NK-92 treated with Interleukin-12 subunit alpha and Interleukin-12 subunit beta, amount 100 ng/mL, for 24 hours (cell line): ENCODE data around the gene FCGBP.
"Not testable (repeated sequence)": the region's sequence is repeated elsewhere in the genome, so short reads cannot be mapped to it uniquely, and the experiment has no call there.

Experiments used
- DNase-seq: peaks from one replicate; lab custom pipeline; 2025; lab: John Stamatoyannopoulos, UW

Gene FCGBP

DNA sequence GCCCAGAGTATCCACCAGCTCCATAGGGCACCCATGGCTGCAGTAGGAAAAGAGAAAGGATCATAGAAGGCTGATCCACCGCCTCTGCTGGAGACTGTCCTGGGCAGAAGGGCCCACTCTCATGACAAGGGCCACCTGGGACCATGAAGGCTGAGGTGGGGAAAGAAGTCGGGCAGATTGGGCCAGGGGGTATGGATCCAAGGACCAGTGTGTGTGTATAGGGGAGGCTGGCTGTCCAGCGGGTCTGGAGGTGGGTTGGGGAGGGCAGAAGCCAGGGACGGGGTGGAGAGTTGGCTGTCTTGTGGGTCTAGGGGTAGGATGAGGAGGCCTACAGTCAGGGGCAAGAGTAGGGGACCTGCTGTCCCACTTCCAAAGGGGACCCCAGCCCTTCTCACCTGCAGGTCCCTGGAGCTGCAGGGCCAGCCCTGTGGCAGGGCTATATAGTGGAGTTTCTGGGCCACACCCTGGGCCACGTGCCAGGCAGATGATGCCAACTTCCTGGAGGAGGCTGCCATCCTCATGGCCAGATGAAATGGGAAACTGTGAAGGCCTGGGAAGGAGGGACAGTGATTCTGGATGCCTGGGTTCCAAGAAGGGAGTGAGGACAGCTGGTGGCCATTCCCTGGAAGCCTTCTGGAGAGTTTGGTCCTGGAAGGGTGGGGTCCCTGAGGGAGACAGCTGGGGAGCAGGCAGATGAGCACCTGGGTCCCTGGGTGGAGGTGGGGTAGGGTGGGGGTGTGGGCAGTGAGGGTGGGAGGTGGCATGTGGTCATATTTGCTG, at the start of gene FCGBP:
Gene FCGBP, minus strand, starts transcription at position 51 of the 780 bp plus-strand sequence.
- DNase-seq, result no peak

DNA sequence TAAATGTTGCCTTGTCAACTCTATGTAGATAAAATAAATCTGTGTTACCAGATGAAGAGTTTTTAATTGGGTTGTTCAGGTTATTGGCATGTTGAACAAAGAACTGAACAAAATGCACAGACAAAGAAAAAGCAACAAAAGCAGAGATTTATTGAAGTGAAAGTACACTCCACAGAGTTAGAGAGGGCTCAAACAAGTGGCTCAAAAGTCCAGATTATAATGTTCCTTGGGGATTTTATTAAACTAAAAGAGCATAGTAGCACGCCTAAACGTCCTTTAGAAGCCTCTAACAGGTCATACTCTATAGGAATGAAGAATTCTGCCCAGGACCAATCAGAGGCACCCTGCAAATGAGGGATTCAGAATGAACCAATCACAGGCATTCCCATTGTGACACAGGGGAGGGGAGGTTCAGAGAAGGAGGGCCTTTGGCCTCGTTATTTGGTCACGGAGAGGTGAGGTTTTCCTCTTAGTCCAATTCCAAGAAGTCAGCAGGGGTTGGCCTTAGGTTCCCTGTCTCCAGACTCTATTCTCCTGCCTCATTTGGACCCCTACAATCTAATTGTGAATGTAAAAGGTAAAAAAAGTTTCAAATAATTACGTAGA, 49.4 kb upstream of the FCGBP start:
- DNase-seq, result no peak

DNA sequence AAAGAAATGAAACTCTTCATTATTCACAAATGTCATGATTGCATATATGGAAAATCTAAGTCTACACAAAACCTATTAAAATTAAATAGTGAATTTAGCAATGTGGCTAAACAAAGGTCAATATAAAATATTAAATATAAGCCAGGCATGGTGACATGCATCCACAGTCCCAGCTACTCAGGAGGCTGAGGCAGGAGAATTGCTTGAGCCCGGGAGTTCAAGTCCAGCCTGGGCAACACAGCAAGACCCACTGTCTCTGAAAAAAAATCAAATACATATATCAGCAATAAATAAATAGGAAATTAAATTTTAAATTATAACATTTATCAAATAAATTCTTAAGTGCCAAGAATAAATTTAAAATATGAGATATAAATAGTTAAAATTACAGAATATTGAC, 48.4 kb upstream of the FCGBP start:
- no peak for DNase-seq

DNA sequence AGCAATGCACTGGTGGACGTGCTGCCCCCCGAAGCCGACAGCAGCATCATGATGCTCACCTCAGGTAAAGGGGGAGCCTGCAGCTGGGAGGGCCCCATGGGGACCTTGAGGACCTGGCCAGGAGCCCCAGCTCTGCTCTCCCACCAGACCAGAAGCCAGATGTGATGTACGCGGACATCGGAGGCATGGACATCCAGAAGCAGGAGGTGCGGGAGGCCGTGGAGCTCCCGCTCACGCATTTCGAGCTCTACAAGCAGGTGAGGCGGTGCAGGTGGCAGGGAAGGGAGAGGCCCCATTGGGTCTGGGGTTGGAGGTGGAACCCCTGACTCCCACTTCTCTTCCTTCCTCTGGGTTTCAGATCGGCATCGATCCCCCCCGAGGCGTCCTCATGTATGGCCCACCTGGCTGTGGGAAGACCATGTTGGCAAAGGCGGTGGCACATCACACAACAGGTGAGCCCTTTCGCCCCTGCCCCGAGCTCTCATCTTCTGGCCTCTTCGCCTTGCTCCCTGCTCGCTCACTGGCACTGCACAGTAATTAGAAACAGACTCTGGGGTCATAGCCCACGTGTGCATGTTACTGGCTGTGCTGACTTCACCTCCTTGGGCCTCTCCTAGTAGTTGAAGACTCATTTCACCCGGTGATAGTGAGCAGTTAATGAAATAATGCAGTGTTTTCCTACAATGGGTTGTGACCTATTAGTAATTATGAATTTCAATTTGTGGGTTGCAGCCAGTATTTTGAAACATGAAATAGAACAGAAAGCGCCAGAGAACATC, 40.1 kb upstream of the FCGBP start:
- no peak for DNase-seq

DNA sequence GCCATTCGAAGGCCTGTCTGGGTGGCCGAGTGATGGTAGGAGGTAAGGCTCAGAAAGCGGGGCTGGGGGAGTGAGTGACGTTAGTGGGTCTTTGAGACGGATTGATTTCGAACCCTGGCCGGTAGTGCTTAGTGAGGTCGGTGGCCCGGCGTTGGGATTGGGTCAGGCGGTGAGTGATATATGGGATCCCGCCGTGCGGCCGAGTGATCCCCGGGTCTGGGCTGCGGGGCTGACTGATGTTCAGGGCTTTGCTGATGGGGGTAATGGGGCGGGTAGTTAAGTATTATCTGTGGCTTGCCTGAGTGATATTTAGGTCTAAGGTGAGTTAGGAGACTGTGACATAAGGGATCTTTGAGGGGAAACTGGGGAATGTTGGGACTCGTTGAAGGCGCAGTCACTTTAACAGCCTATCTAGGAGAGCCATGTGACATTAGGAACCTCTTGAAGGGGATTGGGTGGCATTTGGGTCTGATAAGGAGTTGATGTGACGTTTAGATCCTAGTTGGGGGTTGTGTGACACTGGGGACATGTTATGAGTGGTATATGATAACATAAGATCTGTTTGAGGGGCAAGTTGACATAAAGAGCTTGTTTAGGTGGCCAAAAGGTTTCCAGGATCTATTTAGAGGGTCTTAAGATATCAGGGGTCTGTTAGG, 37.1 kb upstream of the FCGBP start:
- DNase-seq, result no peak

DNA sequence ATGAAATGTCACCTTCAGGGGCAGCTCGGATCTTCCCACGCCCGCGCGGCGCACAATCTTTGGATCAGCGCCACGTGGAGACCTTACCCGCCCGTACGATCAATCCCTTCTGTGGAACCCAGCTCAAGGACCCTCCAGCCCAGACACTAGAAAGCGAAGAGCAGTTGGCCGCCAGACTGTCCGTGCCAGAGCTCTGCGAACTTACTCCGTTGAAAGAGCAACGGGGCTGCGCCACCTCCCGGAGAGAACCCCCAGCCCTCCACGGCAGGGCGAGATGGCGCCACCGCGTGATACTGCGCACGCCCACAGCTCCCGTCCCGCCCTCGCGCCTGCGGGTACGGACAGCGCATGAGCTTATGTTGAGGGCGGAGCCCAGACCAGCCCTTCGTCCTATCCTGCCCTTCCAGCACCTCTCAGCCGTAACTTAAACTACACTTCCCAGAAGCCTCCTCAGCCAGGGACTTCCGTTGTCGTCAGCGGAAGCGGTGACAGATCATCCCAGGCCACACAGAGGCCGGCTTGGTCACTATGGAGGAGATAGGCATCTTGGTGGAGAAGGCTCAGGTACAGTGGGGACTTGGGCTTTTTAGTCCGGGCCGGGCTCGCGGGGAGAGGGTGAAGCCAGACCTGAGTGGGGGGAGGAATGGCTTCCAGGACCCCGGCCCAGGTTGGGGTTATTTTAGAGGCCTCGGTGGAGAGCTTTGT, 36.4 kb upstream of the FCGBP start, which contains the start of gene PSMC4:
Gene PSMC4, plus strand, starts transcription at position 491 of the 705 bp plus-strand sequence. Its CDS starts 38 bp downstream, at position 529.
- peak; percentile 99 for DNase-seq

DNA sequence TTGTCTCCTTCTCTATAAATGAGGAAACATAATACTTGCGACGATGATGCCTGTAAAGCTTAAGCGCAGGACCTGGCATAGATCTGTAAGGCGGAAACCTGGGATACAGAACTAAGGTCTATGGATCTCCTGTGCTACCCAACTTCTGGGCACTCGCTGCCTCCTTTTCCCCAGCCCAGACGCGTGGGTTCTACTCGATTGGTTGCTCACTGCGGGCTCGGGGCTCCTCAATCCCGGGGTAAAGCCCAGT, 35.9 kb upstream of the FCGBP start:
- DNase-seq, result no peak

DNA sequence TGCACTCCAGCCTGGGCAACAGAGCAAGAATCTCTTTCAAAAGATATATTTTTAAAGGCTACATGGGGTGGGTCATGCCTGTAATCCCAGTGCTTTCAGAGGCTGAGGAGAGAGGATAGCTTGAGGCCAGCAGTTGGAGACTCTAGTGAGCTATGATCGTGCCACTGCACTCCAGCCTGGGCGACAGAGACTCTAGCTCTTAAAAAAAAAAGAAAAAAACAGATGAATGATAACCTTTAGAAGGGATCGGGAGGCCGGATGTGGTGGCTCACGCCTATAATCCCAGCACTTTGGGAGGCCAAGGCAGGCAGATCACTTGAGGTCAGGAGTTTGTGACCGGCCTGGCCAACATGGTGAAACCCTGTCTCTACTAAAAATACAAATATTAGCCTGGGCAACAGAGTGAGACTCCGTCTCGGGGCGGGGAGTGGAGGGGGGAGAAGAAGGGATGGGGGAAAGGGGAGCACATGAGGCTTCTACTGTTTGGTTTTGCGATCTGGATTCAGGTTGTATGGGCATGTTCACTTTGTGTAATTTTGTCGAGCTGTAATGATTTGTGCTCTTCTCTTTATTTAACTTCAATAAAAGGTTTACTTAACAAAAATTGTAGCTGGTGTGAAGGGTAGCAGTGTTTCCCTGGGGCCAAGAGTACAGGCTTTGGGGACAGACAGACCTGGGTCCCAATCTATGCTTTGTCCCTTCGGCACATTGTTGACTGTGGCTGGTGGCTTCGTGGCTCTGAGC, 35.4 kb upstream of the FCGBP start:
- no peak for DNase-seq

DNA sequence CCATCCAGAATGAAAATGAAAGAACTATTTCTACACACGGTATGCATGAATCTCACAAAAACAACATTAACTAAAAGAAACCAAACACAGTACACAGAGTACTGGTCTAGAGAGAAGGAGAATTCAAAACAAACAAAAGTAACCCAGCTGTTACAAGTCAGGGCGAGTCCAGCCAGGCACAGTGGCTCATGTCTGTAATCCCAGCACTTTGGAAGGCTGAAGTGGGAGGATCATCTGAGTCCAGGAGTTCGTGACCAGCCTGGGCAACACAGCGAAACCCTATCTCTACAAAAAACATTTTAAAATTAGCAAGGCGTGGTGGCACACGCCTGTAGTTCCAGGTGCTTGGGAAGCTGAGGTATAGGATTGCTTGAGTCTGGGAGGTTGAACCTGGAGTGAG, 34.8 kb upstream of the FCGBP start:
- DNase-seq, result no peak

DNA sequence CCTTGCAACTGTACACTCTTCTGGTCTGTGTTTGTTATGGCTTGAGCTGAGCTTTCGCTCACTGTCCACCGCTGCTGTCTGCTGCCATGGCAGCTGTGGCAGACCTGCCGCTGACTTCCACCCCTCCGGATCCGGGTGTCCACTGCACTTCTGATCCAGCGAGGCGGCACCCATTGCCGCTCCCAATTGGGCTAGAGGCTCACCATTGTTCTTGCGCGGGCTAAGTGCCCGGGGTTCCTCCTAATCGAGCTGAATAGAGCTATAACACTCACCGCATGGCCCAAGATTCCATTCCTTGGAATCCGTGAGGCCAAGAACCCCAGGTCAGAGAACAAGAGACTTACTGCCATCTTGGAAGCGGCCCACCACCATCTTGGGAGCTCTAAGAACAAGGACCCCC, 34.4 kb upstream of the FCGBP start:
- no peak for DNase-seq

DNA sequence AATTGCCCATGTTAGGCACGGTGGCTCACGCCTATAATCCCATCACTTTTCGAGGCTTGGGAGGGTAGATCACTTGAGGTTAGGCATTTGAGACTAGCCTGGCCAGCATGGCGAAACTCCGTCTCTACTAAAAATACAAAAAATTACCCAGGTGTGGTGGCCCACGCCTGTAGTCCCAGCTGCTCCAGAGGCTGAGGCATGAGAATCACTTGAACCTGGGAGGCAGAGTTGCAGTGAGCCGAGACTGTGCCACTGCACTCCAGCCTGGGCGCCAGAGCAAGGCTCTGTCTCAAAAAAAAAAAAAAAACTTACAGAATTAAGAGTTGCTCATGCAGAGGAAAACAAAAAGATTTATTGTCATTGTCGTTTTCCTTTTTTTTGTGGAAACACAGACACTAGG, 33.1 kb upstream of the FCGBP start:
- DNase-seq, result no peak

DNA sequence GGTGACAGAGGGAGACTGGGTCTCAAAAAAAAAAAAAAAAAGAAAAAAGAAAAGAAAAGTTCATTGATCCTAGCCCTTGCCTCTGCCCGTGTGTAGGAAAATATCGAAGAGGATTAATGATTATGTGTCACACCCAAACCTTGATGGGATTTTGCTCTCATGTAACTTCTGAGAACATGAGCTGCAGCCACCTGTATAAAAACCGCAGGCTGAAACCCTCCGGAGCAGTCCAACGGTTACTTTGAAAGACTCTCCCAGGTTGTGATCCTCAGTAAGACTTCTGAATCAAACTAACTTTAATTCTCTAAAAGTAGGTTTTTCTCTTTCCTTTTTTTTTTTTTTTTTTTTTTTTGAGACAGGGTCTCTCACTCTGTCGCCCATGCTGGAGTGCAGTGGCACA, 32.2 kb upstream of the FCGBP start:
- DNase-seq, result no peak

DNA sequence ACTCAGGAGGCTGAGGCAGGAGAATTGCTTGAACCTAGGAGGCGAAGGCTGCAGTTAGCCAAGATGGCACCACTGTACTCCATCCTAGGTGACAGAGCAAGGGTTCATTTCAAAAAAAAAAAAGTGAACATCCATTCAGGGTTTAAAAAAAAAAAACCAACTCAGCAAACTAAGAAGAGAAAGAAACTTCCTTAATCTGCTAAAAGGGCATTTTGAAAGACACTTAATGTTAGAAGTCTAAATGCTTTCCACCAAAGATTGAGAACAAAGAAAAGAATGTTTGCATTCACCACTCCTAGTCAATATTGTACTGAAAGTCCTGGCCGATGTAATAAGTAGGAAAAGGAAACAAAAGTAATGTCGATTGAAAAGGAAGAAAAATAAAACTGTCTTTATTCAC, 29.5 kb upstream of the FCGBP start:
- DNase-seq, result no peak

DNA sequence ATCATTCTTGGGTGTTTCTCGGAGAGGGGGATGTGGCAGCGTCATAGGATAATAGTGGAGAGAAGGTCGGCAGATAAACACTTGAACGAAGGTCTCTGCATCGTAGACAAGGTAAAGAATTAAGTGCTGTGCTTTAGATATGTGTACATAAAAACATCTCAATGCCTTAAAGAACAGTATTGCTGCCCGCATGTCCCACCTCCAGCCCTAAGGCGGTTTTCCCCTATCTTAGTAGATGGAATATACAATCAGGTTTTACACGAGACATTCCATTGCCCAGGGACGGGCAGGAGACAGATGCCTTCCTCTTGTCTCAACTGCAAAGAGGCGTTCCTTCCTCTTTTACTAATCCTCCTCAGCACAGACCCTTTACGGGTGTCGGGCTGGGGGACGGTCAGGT, 25.0 kb upstream of the FCGBP start:
- not testable (repeated sequence) for DNase-seq

DNA sequence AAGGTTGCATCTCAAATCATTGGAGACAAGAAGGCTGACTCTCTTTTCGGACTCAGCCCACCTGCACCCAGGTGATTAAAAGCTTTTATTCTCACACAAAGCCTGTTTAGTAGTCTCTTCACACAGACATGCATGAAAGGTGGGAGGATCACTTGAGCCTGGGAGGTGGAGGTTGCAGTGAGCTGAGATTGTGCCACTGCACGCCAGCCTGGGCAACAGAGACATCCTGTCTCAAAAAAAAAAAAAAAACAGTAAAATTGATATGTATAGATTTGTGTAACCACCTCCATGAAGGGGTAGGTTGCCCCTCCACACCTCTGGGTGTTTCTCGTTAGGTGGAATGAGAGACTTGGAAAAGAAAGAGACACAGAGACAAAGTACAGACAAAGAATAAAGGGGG, 24.5 kb upstream of the FCGBP start:
- DNase-seq, result not testable (repeated sequence)

DNA sequence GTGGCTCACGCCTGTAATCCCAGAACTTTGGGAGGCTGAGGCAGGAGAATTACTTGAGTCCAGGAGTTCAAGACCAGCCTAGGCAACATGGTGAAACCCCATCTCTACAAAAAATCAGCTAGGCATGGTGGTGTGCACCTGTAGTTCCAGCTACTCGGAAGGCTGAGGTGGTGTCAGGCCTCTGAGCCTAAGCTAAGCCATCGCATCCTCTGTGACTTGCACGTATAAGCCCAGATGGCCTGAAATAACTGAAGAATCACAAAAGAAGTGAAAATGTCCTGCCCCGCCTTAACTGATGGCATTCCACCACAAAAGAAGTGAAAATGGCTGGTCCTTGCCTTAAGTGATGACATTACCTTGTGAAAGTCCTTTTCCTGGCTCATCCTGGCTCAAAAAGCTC, 23.5 kb upstream of the FCGBP start:
- DNase-seq, result not testable (repeated sequence)

DNA sequence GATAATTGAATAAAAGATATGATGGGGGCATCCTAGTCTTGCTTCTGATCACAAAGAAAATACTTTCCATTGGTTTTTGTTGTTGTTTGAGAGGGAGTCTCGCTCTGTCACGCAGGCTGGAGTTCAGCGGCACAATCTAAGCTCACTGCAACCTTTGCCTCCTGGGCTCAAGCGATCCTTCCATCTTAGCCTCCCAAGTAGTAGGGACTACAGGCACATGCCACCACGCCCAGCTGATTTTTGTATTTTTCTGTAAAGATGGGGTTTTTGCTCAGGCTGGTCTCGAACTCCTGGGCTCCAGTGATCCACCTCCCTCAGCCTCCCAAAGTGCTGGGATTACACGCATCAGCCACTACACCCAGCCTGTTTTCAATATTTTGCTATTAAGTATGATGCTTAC, 19.5 kb upstream of the FCGBP start:
- DNase-seq, result no peak

DNA sequence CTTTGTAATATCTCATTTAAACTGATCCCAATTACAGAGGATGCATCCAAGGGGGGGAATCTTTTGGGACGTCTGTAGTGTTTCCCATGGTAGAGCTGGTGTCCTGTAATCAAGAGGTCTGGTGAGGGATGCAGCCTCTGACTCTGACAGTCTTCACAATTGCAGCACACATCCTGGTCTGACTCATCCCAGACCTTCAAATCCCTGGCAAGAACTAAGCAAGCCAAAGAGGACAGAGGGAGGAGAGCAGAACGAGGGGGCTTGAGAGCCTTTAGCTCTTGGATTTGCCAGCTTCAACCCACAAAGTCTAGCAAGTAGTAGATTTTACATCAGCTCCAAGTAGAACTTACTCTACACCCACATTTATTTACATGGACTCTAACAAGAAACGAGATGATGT, 17.3 kb upstream of the FCGBP start:
- no peak for DNase-seq

DNA sequence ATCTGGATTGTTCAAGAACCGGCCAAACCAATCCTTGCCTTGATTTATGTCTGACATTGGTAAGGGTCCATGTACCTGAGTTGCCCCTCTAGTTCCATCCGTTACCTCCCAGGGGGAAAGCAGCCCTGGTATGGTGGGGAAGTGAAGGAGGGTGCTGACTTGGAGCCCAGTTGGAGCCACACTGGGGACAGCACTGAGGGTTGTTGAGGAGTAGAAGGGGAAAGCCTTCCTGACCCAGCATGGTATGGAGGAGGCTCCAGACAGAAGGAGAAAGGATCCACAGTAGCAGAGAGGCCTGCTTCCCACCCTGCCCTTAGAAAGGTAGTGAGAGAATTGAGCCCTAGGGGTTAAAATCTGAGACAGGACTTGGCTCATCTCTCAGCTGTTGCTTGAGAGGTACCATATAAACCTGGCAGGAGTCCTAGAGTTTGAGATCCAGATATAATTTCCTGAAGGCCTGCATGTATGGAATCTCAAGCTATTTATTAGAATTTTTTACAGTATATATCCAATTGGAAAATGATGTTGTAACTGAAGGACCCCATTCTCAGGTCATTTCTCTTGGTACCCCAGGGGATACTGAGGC, 16.7 kb upstream of the FCGBP start:
- DNase-seq, result no peak

DNA sequence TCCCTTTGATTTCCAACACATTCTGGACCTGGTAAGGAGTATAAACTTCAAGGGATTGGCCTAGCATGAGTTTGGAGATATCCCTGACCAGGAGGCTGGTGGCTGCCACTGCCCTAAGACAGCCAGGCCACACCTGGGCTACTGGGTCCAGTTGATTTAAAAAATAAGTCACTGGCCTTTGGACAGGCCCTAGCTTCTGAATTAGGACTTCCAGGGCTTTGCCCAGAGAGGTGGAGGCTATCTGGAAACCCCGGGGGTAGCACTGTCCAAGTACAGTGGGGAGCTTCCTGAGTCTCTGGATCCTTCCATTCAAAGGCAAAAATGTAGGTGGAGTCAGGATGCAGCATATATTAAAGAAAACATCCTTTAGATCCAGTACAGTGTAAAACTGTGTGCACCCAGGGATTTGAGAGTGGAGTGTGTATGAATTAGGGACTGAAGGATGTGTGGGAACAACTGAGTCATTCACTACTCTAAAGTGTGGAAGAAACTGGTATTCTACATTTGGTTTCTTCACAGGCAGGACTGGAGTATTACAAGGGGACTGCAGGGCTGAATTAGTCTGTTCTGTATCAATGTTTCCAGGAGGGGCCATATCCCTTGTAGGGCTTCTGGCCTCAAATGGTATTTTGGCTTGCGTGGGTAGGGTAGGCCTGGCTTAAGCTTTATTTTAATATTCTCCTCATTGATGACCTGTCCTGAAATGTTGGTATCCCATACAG, 14.8 kb upstream of the FCGBP start:
- no peak for DNase-seq
